ENCODE measurements around the gene TBCK.

DNA sequence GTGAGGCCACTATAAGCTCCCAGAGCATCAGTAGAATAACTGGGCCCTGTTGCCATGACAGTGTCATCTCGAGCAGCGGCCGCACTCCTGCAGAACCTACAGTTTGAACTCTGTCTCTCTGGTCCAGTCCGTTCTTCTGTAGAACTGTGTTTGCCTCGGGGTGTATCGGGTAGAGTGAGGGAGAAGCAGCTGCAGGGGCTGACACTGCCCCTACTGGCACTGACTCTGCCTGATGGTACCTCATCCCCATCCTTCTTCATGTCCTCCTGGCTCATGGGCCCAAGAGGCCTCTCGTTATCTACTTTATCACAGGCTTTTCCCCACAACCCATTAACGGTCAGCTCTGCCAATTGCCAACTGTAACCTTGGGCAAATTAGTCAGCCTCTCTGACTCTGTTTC is 324.3 kb downstream of the TBCK start:
- no peak for TF ChIP-seq CTCF (IDR thresholded peaks at IDR 0.05; ENCODE audit: insufficient read depth, low read depth, low read length)
- no peak for TF ChIP-seq EZH2 (IDR thresholded peaks at IDR 0.05; ENCODE audit: insufficient read depth, low read length)

Measured in astrocyte (in vitro differentiated cells and primary cell).